ENCODE measurements around the gene PIGR. TPM values are rescaled to one million over a fixed set of nuclear protein-coding genes. Genes with fewer than 3 reads are reported as not detected.

PIGR gene
- polyA plus RNA-seq, 1 of the 3 experiments (the other 2 are of a cell fraction): not detected

DNA sequence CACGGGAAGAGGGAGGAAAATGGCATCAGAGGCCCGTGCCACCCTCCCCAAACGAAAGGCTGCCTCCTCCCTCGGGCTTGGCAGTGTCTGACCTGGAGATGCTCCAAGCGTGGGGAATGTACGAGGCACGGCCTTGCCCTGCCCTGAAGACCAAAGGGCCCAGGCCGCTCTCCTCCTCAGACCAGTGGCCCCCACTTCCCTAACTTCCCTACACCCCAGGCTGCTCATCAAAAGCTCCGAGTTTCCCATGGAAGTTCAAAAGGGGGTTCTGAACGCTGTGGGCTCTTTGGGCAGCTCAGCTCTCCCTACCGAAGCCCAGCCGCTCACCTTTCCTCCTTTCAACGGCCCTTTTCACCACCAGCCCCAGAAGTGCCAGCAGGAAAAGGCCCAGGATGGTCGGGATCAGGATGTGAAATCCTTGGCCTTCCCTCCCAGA lies 36.4 kb downstream of the PIGR start:
- H4K20me1 ChIP-seq (ENCODE audit: insufficient read depth): no peaks in the 10 kb centered on the region
- peaks cover 23% of the 10 kb centered on the region; the same call in 1 of the 2 replicates for H3K27me3 ChIP-seq (ENCODE audit: insufficient read depth)
- no peaks in the 10 kb centered on the region for H3K79me2 ChIP-seq (ENCODE audit: insufficient read depth)
- no peak for DNase-seq
- no peaks in the 10 kb centered on the region for H3K36me3 ChIP-seq (replicated peaks in 1 of 2; ENCODE audit: control insufficient read depth in 1 of 2, insufficient read depth in 2 of 2, low read length in 1 of 2)
- H3K9me2 ChIP-seq: no peaks in the 10 kb centered on the region
- H3K9ac ChIP-seq: no peak overlapping the region
- peak overlapping the region; percentile 84 for H3K4me2 ChIP-seq
- no peak overlapping the region for H3K27ac ChIP-seq (ENCODE audit: low read depth in 2 of 2, low read length in 1 of 2)
- H2AFZ ChIP-seq (ENCODE audit: low read depth): no peak overlapping the region; the same call in 1 of the 2 replicates
- POLR2A ChIA-PET: no interaction called here
- H3K4me1 ChIP-seq (ENCODE audit: control insufficient read depth in 1 of 2, insufficient read depth in 2 of 2, low read depth in 1 of 2, low read length in 1 of 2): peaks cover 0 to 10% of the 10 kb centered on the region in 2 experiments; a peak in 1 of 4 replicates
- no peaks in the 10 kb centered on the region for H3K9me3 ChIP-seq
- WGBS (ENCODE audit: low lambda C conversion rate): 72% methylated on average over 9 of the region's 14 CpGs
- TF ChIP-seq POLR2AphosphoS5 (IDR thresholded peaks at IDR 0.05; ENCODE audit: low read depth, low read length) (no peak), TEAD4 (IDR thresholded peaks at IDR 0.05; ENCODE audit: borderline replicate concordance, insufficient read depth) (no peak), SIN3A (IDR thresholded peaks at IDR 0.05; ENCODE audit: borderline replicate concordance, low read depth, low read length) (no peak), MAX (IDR thresholded peaks at IDR 0.05; ENCODE audit: low read depth) (no peak), ELF1 (IDR thresholded peaks at IDR 0.05) (no peak), EP300 (IDR thresholded peaks at IDR 0.05; ENCODE audit: borderline replicate concordance in 1 of 2, low read depth in 1 of 2, low read length in 1 of 2) (no peak), RXRA (IDR thresholded peaks at IDR 0.05; ENCODE audit: borderline replicate concordance, low read depth) (no peak), MEF2A (IDR thresholded peaks at IDR 0.05; ENCODE audit: borderline replicate concordance, low read depth) (no peak), RCOR1 (IDR thresholded peaks at IDR 0.05; ENCODE audit: low read length) (no peak), CHD2 (IDR thresholded peaks at IDR 0.05; ENCODE audit: low read length, partially characterized antibody) (no peak), SMC3 (IDR thresholded peaks at IDR 0.05; ENCODE audit: low read depth, low read length) (no peak), RAD21 (IDR thresholded peaks at IDR 0.05; ENCODE audit: low read length) (no peak), JUND (IDR thresholded peaks at IDR 0.05) (no peak), YY1 (IDR thresholded peaks at IDR 0.05; ENCODE audit: low read depth) (no peak), TAF1 (IDR thresholded peaks at IDR 0.05; ENCODE audit: borderline replicate concordance, low read depth, low read length) (no peak), NFIC (IDR thresholded peaks at IDR 0.05; ENCODE audit: borderline replicate concordance) (no peak)
- TF ChIP-seq, protein P1, sequence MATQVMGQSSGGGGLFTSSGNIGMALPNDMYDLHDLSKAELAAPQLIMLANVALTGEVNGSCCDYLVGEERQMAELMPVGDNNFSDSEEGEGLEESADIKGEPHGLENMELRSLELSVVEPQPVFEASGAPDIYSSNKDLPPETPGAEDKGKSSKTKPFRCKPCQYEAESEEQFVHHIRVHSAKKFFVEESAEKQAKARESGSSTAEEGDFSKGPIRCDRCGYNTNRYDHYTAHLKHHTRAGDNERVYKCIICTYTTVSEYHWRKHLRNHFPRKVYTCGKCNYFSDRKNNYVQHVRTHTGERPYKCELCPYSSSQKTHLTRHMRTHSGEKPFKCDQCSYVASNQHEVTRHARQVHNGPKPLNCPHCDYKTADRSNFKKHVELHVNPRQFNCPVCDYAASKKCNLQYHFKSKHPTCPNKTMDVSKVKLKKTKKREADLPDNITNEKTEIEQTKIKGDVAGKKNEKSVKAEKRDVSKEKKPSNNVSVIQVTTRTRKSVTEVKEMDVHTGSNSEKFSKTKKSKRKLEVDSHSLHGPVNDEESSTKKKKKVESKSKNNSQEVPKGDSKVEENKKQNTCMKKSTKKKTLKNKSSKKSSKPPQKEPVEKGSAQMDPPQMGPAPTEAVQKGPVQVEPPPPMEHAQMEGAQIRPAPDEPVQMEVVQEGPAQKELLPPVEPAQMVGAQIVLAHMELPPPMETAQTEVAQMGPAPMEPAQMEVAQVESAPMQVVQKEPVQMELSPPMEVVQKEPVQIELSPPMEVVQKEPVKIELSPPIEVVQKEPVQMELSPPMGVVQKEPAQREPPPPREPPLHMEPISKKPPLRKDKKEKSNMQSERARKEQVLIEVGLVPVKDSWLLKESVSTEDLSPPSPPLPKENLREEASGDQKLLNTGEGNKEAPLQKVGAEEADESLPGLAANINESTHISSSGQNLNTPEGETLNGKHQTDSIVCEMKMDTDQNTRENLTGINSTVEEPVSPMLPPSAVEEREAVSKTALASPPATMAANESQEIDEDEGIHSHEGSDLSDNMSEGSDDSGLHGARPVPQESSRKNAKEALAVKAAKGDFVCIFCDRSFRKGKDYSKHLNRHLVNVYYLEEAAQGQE (IDR thresholded peaks at IDR 0.05; ENCODE audit: low read depth, low read length): no peak
- TF ChIP-seq, protein P2, sequence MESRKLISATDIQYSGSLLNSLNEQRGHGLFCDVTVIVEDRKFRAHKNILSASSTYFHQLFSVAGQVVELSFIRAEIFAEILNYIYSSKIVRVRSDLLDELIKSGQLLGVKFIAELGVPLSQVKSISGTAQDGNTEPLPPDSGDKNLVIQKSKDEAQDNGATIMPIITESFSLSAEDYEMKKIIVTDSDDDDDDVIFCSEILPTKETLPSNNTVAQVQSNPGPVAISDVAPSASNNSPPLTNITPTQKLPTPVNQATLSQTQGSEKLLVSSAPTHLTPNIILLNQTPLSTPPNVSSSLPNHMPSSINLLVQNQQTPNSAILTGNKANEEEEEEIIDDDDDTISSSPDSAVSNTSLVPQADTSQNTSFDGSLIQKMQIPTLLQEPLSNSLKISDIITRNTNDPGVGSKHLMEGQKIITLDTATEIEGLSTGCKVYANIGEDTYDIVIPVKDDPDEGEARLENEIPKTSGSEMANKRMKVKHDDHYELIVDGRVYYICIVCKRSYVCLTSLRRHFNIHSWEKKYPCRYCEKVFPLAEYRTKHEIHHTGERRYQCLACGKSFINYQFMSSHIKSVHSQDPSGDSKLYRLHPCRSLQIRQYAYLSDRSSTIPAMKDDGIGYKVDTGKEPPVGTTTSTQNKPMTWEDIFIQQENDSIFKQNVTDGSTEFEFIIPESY (IDR thresholded peaks at IDR 0.05; ENCODE audit: borderline replicate concordance, low read depth): no peak
- CTCF ChIA-PET: interaction anchor here (0.6 to 7.8 kb wide), 25 partner anchors 9 to 430 kb away, joined by 3 to 83 read pairs (median 4); partner anchors contain the start of genes EIF2D and FCMR
- no peaks in the 10 kb centered on the region for H3F3A ChIP-seq (replicated peaks; ENCODE audit: insufficient read depth)
- peak overlapping the region; percentile 45 to 53 for H3K4me3 ChIP-seq (ENCODE audit: low read depth in 2 of 2, low read length in 1 of 2)

Measured in SK-N-SH (cell line).